ENCODE data around the gene TAF1B.

DNA sequence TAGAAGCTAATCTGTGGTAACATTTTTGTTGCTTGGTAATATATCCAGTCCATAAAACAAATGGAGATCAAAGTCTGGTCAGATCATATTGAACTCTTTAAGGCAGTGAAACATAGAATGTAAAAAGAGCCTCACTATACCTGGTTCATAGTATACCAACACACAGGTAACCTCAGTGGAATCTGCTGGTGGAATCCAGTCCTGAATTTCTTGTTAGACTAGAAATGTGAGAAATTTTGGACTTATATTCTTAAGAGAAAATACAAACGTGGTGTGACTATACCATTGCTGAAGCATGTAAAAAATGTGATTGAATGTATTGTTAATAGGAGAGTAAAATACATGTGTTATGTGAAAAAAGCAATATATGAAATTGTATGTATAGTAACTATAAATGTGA, 62.1 kb downstream of the TAF1B start:
- TF ChIP-seq, protein P1, sequence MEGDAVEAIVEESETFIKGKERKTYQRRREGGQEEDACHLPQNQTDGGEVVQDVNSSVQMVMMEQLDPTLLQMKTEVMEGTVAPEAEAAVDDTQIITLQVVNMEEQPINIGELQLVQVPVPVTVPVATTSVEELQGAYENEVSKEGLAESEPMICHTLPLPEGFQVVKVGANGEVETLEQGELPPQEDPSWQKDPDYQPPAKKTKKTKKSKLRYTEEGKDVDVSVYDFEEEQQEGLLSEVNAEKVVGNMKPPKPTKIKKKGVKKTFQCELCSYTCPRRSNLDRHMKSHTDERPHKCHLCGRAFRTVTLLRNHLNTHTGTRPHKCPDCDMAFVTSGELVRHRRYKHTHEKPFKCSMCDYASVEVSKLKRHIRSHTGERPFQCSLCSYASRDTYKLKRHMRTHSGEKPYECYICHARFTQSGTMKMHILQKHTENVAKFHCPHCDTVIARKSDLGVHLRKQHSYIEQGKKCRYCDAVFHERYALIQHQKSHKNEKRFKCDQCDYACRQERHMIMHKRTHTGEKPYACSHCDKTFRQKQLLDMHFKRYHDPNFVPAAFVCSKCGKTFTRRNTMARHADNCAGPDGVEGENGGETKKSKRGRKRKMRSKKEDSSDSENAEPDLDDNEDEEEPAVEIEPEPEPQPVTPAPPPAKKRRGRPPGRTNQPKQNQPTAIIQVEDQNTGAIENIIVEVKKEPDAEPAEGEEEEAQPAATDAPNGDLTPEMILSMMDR (conservative IDR thresholded peaks at IDR 0.05; ENCODE audit: low read depth, low read length) = no peak
- TF ChIP-seq EZH2 (IDR thresholded peaks at IDR 0.05; ENCODE audit: borderline replicate concordance, low read depth, low read length, poor library complexity, severe bottlenecking) = no peak
